ENCODE results near the gene HTR2C. TPM values are rescaled to one million over a fixed set of nuclear protein-coding genes. Genes with fewer than 3 reads are reported as not detected.

Gene HTR2C
- total and polyA plus RNA-seq, 3 donors from 2014 or later, result 0.08 to 0.31 (median 0.12) TPM

DNA sequence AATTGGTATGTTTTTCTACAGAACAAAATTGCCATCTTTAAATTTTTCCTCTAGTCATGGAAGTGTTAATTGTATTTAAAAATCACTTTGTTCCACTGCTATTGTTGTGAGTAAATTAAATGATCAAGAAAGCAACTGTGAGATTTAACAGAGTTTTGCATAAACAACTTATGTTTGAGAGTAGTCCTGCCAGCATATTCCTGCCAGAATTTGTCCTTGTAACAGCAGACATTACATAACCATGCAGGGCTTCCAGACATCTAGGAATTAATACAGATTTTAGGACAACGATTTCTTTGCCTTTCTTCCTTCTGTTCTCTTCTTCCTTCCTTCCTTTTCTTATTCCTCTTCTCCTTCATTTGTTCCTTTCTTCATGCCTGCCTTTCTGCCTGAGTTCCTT is 125.5 kb downstream of the HTR2C start:
- Histone ChIP-seq H3K4me1 (no peaks in the 10 kb centered on the region), H3K4me3 (no peak overlapping the region), H3K9me3 (no peaks in the 10 kb centered on the region), H3K27me3 (no peaks in the 10 kb centered on the region), H3K27ac (no peak overlapping the region), H3K36me3 (ENCODE audit: low read depth, missing control alignments) (no peaks in the 10 kb centered on the region)
- intact Hi-C loops (cut with DNase I; ENCODE audit: low total_unique reads), result no loop called here
- DNase-seq, result no peak
- no peak for TF ChIP-seq POLR2A (IDR thresholded peaks at IDR 0.05)
- TF ChIP-seq CTCF (IDR thresholded peaks at IDR 0.05), result no peak
- 31 to 41% methylated on average over 1 of the region's 1 CpG for WGBS, 2 donors

DNA sequence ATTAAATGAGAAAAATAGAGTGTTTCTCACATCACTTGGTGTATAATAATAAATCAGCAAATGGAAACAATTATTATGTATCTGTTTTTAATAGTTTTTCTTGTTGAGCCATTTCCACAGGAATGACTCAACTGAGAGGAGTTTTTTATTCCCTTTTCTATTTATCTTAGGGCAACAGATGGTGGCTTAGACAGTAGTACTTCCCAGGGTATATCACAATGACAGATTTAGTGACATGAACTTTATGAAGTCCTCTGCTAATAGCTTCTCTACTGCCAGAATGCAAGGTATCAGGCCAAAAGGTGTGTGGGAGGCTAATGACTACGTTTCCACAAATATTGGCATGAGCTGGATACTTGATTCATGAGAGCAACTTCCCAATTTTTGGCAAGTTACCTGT is 126.7 kb downstream of the HTR2C start:
- Histone ChIP-seq H3K27me3 (no peaks in the 10 kb centered on the region), H3K9me3 (no peaks in the 10 kb centered on the region), H3K4me1 (no peaks in the 10 kb centered on the region), H3K36me3 (ENCODE audit: low read depth, missing control alignments) (no peaks in the 10 kb centered on the region), H3K4me3 (no peak overlapping the region), H3K27ac (no peak overlapping the region)
- no peak for DNase-seq
- TF ChIP-seq CTCF (IDR thresholded peaks at IDR 0.05) (no peak), POLR2A (IDR thresholded peaks at IDR 0.05) (no peak)
- intact Hi-C loops (cut with DNase I; ENCODE audit: low total_unique reads), result no loop called here
- 28 to 33% methylated on average over 1 of the region's 1 CpG for WGBS, 2 donors

GRCh38 chrX:114712466-114712865 is 128.6 kb downstream of the HTR2C start:
- WGBS, 2 donors, result 74 to 79% methylated on average over 3 of the region's 3 CpGs
- Histone ChIP-seq H3K27me3 (no peaks in the 10 kb centered on the region), H3K9me3 (no peaks in the 10 kb centered on the region), H3K4me1 (no peaks in the 10 kb centered on the region), H3K27ac (no peak overlapping the region), H3K4me3 (no peak overlapping the region), H3K36me3 (ENCODE audit: low read depth, missing control alignments) (no peaks in the 10 kb centered on the region)
- intact Hi-C loops (cut with DNase I; ENCODE audit: low total_unique reads), result no loop called here
- TF ChIP-seq CTCF (IDR thresholded peaks at IDR 0.05) (no peak), POLR2A (IDR thresholded peaks at IDR 0.05) (no peak)
- DNase-seq, result no peak

GRCh38 chrX:114715096-114715495 is 131.2 kb downstream of the HTR2C start:
- 50 to 68% methylated on average over 3 of the region's 3 CpGs for WGBS, 2 donors
- no peak overlapping the region for H3K27ac ChIP-seq
- no peaks in the 10 kb centered on the region for H3K36me3 ChIP-seq (ENCODE audit: low read depth, missing control alignments)
- intact Hi-C loops (cut with DNase I; ENCODE audit: low total_unique reads), result no loop called here
- H3K9me3 ChIP-seq, result no peaks in the 10 kb centered on the region
- H3K4me3 ChIP-seq, result no peak overlapping the region
- TF ChIP-seq POLR2A (IDR thresholded peaks at IDR 0.05) (no peak), CTCF (IDR thresholded peaks at IDR 0.05) (no peak)
- no peaks in the 10 kb centered on the region for H3K27me3 ChIP-seq
- H3K4me1 ChIP-seq, result no peaks in the 10 kb centered on the region
- DNase-seq, result no peak

DNA sequence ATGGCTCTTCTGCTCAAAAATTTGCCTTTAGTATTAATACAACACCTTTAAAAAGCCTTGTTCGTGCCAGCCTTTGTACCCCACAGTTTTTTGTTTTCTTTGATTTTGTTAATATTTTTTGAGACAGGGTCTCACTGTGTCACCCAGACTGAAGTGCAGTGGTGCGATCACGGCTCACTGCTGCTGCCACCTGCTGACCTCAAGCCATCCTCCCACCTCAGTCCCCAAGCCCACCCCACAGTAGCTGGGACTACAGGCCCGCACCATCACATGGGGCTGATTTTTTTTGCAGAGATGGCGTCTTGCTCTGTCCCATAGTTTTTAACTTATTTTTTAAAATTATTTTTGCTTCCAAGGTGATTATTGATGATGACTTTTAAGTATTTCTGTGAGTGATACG is 134.0 kb downstream of the HTR2C start:
- no peak for DNase-seq
- no peaks in the 10 kb centered on the region for H3K36me3 ChIP-seq (ENCODE audit: low read depth, missing control alignments)
- no peak overlapping the region for H3K27ac ChIP-seq
- H3K4me3 ChIP-seq, result no peak overlapping the region
- no peak for TF ChIP-seq CTCF (IDR thresholded peaks at IDR 0.05)
- no peaks in the 10 kb centered on the region for H3K9me3 ChIP-seq
- no peaks in the 10 kb centered on the region for H3K27me3 ChIP-seq
- no peaks in the 10 kb centered on the region for H3K4me1 ChIP-seq
- WGBS, 2 donors, result 39 to 71% methylated on average over 6 of the region's 6 CpGs
- intact Hi-C loops (cut with DNase I; ENCODE audit: low total_unique reads), result no loop called here

Measured in testis (tissue), 3 donors.